ENCODE results near the gene CCDC92B.

The CCDC92B gene

DNA sequence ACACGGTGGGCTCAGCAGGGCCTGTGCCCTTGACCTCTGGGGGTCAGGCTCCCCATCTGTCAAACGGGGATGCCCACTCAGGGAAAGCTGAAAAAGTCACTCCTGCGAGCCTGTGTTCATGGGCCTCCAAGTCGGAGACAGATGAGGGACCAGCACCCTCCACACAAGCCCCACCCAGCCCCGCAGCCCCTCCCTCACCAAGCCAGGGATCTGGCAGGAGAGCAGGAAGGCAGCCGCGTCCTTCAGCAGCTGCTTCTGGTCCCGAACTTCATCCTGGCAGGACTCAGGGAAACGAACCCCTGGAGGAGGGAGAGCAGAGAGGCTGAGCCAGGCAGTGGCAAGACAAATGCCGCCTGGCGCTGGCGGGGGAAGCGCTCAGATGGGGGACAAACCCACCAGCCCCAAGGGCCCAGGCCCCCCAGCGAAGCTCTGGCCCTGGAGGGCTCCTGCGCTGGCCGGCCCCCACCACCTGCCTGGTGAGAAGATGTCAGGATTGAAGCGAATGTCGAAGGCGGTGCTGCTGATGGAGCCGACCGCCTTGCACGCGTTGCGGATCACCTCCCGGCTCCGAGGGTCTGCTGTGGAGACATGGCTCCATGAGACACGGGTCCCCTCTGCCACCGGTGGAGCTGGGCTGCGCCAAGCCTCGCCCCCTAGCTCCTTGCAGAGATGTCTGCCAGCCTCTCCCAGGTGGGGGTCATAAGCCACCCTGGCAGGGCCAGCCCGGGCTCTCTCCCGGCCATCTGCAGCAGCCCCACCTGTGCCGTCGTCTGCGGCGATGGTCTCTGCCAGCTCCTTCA lies 53.3 kb downstream of the CCDC92B start (continued):
- TF ChIP-seq, protein P1, sequence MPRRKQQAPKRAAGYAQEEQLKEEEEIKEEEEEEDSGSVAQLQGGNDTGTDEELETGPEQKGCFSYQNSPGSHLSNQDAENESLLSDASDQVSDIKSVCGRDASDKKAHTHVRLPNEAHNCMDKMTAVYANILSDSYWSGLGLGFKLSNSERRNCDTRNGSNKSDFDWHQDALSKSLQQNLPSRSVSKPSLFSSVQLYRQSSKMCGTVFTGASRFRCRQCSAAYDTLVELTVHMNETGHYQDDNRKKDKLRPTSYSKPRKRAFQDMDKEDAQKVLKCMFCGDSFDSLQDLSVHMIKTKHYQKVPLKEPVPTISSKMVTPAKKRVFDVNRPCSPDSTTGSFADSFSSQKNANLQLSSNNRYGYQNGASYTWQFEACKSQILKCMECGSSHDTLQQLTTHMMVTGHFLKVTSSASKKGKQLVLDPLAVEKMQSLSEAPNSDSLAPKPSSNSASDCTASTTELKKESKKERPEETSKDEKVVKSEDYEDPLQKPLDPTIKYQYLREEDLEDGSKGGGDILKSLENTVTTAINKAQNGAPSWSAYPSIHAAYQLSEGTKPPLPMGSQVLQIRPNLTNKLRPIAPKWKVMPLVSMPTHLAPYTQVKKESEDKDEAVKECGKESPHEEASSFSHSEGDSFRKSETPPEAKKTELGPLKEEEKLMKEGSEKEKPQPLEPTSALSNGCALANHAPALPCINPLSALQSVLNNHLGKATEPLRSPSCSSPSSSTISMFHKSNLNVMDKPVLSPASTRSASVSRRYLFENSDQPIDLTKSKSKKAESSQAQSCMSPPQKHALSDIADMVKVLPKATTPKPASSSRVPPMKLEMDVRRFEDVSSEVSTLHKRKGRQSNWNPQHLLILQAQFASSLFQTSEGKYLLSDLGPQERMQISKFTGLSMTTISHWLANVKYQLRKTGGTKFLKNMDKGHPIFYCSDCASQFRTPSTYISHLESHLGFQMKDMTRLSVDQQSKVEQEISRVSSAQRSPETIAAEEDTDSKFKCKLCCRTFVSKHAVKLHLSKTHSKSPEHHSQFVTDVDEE (CRISPR knock-in tag; IDR thresholded peaks at IDR 0.05) = no peak

DNA sequence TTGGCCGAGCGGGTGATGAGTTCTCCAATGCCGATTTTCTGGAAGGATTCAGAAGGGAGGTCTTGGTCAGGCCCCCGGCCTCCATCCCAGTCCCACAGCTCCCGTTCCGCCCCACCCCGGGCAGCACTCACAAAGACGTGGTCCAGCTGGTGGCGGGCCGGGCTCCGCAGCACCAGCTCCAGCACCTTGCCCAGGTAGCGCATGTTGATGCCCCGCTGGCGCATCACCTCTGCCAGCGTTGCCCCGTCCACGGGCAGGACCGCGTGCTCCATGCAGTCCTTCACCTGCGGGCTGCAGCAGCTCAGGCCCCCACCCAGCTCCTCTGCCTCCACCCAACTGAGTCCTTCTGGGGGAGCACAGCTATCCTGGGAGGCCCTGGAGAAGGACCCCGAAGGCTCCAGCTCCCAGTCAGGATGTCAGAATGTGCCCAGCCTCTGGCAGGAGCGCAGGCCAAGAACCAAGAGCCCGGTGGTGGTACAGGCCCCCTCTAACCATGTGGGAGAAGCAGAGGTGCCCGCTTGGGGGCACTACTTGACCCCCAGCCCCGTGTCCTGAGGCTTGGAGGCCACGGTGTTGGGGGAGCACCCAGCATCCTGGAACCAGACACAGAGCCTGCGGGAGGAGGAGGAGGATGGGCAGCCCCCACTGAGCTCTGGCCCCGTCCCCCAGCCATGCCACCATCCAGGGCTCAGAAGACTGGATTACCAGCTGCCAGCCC lies 54.0 kb downstream of the CCDC92B start:
- TF ChIP-seq CSDC2 (CRISPR knock-in tag; IDR thresholded peaks at IDR 0.05) (no peak), SNAI2 (CRISPR knock-in tag; IDR thresholded peaks at IDR 0.05) (no peak), OSR1 (CRISPR knock-in tag; IDR thresholded peaks at IDR 0.05) (no peak), ARNTL (CRISPR knock-in tag; IDR thresholded peaks at IDR 0.05; ENCODE audit: borderline replicate concordance, low read depth) (no peak), ESRRG (CRISPR knock-in tag; IDR thresholded peaks at IDR 0.05) (no peak), ZNF70 (CRISPR knock-in tag; IDR thresholded peaks at IDR 0.05) (no peak), RARB (CRISPR knock-in tag; IDR thresholded peaks at IDR 0.05) (no peak), GLIS3 (CRISPR knock-in tag; IDR thresholded peaks at IDR 0.05) (no peak), ISL1 (CRISPR knock-in tag; IDR thresholded peaks at IDR 0.05) (no peak), ZFP30 (CRISPR knock-in tag; IDR thresholded peaks at IDR 0.05) (no peak), PPARA (CRISPR knock-in tag; IDR thresholded peaks at IDR 0.05; ENCODE audit: borderline replicate concordance) (no peak), ZNF565 (CRISPR knock-in tag; conservative IDR thresholded peaks at IDR 0.05; ENCODE audit: low read depth) (no peak)
- TF ChIP-seq, protein P2, sequence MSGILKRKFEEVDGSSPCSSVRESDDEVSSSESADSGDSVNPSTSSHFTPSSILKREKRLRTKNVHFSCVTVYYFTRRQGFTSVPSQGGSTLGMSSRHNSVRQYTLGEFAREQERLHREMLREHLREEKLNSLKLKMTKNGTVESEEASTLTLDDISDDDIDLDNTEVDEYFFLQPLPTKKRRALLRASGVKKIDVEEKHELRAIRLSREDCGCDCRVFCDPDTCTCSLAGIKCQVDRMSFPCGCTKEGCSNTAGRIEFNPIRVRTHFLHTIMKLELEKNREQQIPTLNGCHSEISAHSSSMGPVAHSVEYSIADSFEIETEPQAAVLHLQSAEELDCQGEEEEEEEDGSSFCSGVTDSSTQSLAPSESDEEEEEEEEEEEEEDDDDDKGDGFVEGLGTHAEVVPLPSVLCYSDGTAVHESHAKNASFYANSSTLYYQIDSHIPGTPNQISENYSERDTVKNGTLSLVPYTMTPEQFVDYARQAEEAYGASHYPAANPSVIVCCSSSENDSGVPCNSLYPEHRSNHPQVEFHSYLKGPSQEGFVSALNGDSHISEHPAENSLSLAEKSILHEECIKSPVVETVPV (CRISPR knock-in tag; IDR thresholded peaks at IDR 0.05) = no peak
- TF ChIP-seq, protein P3, sequence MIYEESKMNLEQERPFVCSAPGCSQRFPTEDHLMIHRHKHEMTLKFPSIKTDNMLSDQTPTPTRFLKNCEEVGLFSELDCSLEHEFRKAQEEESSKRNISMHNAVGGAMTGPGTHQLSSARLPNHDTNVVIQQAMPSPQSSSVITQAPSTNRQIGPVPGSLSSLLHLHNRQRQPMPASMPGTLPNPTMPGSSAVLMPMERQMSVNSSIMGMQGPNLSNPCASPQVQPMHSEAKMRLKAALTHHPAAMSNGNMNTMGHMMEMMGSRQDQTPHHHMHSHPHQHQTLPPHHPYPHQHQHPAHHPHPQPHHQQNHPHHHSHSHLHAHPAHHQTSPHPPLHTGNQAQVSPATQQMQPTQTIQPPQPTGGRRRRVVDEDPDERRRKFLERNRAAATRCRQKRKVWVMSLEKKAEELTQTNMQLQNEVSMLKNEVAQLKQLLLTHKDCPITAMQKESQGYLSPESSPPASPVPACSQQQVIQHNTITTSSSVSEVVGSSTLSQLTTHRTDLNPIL (CRISPR knock-in tag; IDR thresholded peaks at IDR 0.05; ENCODE audit: low read depth) = no peak
- ATAC-seq = no peak

DNA sequence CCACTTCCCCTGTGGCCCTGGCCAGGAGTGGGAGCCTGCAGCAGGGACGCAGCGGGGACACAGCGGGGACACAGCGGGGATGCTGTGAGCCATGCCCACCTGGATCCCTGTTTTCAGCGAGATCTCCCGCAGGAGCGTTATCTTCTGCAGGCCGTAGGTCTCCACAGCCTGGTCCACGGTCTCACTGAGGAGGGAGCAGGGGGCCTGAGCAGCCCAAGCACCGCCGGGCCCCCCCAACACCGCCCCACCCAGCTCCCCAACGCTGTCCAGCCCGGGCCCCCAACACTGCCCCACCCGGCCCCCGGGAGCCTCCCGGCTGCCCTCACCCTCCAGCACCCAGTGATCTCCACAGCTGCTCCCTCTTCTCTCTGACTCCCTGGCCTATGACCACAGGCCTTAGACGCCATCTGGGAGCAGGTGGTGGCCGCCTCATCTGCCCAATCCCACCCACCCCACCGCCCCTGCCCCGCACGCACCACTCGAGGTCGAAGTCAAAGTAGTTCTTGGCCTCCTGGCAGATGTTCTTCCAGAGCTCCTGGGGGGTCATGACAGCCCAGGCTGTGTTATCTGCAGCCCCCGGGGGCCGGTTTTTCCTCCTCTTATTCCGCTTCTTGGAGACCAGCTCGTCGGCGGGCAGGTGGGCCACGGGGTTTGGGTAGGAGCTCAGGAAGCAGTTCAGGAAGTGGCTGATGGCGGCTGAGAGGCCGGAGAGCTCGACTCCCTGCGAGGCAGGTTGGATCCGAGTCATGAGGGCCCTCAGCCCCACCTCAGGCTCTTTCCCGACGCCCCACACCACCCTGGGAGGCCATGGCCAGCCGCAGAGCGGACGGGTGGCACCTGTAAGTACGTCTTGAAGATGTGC lies 54.8 kb downstream of the CCDC92B start:
- ATAC-seq = no peak

More for the DNA sequence above, 54.8 kb downstream of the CCDC92B start:
- TF ChIP-seq TCF4 (CRISPR knock-in tag; IDR thresholded peaks at IDR 0.05; ENCODE audit: borderline replicate concordance) (no peak), ZFP30 (CRISPR knock-in tag; IDR thresholded peaks at IDR 0.05) (no peak), ZNF8 (CRISPR knock-in tag; IDR thresholded peaks at IDR 0.05) (no peak), ESRRG (CRISPR knock-in tag; IDR thresholded peaks at IDR 0.05) (no peak), SNAI2 (CRISPR knock-in tag; IDR thresholded peaks at IDR 0.05) (no peak), TOX (CRISPR knock-in tag; IDR thresholded peaks at IDR 0.05; ENCODE audit: borderline replicate concordance) (no peak), PPARA (CRISPR knock-in tag; IDR thresholded peaks at IDR 0.05; ENCODE audit: borderline replicate concordance) (no peak), BACH2 (CRISPR knock-in tag; IDR thresholded peaks at IDR 0.05; ENCODE audit: borderline replicate concordance) (no peak), CSDC2 (CRISPR knock-in tag; IDR thresholded peaks at IDR 0.05) (no peak)
- TF ChIP-seq, protein P1 (CRISPR knock-in tag; IDR thresholded peaks at IDR 0.05) = no peak
- TF ChIP-seq, protein P4, sequence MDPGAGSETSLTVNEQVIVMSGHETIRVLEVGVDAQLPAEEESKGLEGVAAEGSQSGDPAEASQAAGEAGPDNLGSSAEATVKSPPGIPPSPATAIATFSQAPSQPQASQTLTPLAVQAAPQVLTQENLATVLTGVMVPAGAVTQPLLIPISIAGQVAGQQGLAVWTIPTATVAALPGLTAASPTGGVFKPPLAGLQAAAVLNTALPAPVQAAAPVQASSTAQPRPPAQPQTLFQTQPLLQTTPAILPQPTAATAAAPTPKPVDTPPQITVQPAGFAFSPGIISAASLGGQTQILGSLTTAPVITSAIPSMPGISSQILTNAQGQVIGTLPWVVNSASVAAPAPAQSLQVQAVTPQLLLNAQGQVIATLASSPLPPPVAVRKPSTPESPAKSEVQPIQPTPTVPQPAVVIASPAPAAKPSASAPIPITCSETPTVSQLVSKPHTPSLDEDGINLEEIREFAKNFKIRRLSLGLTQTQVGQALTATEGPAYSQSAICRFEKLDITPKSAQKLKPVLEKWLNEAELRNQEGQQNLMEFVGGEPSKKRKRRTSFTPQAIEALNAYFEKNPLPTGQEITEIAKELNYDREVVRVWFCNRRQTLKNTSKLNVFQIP (CRISPR knock-in tag; IDR thresholded peaks at IDR 0.05; ENCODE audit: borderline replicate concordance, low read depth) = no peak

Measured in SK-N-SH treated with all-trans-retinoic acid at 6 μM for 48 hours (cell line).